GM21576 (cell line): Measurements from ENCODE around the gene RRP7A.
"Not testable (repeated sequence)": the region's sequence is repeated elsewhere in the genome, so short reads cannot be mapped to it uniquely, and the experiment has no call there.

Experiments used
- ATAC-seq: cut with Tn5 transposase; IDR thresholded peaks from one replicate; pipeline ENCODE4 v1.9.1; 2021; ENCODE audit warnings: mild to moderate bottlenecking, moderate library complexity; ENCODE audit not compliant: unreplicated experiment

The RRP7A gene, protein sequence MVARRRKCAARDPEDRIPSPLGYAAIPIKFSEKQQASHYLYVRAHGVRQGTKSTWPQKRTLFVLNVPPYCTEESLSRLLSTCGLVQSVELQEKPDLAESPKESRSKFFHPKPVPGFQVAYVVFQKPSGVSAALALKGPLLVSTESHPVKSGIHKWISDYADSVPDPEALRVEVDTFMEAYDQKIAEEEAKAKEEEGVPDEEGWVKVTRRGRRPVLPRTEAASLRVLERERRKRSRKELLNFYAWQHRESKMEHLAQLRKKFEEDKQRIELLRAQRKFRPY

DNA sequence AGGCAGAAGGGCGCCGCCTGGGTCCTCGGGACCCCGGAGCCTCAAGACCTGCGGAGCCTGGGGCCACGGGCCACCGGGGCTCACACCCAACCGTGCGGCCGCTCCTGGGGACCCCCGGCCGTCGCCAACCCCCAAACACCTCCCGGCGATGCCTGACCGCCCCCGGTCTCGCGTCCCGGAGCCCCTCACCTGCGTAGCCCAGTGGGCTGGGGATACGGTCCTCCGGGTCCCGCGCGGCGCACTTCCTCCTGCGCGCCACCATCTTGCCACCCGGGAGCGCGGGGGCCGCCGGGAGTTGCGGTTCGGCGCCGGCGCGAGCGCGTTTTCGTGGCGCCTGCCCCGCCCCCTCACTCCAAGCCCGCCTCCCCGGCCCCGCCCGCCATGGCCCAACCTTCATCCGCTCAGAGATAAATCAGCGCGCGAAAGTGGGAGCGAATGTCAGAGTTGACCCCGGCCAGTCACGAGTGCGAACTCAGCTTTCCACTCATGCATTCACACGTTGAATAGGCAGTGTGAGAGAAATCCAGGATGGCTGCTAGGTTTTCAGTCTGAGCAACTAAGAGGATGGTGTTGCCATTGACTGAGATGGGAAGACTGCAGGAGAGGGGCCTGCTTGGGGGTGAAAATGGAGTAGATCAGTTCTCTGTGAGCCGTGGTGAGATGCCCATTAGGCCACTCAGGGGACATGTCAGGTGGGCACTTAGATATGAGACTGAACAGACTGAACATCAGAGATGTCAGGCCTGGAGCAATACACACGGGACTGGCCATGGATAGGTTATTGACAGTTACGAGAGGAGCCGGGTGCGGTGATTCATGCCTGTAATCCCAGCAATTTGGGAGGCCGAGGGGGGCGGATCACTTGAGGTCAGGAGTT is at the start of gene RRP7A:
RRP7A (minus strand) TSS at position 272 of the 877 bp plus-strand sequence; CDS start at position 262, 10 bp downstream.
- peak; percentile 71 for ATAC-seq

DNA sequence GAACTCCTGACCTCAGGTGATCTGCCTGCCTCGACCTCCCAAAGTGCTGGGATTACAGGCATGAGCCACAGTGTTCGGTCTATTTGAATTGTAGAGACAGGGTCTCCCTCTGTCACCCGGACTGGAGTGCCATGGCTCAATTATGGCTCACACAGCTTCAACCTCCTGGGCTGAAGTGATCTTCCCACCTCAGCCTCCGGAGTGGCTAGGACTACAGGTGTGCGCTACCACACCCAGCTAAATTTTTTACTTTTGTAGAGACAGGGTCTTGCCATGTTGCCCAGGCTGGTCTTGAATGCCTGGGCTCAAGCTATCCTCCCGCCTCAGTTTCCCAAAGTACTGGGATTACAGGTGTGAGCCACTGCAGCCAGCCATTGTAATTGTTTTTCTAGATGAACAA is 48.4 kb upstream of the RRP7A start:
- ATAC-seq, result not testable (repeated sequence)

DNA sequence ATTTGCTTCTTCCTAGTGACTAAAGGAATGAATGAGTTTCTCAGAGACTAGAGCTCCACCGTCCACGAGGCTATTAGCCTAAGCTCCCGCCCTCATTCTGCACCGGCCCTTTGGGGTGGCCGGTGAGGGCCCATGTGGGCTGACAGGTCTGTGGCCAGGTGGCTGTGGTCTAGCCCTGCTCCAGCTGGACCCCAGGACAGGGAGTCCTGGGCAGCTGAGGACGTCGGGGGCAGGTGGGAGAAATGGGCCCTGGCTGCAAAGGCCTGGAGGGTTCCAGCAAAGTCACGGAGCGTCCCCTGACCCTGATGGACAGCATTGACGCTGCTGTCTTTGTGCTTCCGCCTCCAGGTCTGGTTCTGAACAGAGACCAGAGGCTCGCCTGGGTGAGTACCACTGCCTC is 46.4 kb upstream of the RRP7A start:
- ATAC-seq, result no peak

DNA sequence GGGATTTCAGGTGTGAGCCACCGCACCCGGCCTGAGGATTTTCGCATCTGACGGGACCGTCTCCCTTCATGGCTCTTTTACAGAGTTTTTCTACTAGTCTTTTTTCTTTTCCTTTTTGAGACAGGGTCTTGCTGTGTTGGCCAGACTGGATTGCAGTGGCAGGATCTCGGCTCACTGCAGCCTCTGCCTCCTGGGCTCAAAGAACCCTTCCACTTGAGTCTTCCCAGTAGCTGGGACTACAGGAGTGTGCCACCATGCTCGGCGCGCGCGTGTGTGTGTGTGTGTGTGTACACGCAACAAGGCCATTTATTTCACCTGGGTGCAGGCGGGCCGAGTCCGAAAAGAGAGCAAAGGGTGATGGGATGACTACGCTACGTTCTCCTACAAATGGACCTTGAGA is 45.1 kb upstream of the RRP7A start:
- ATAC-seq, result no peak

DNA sequence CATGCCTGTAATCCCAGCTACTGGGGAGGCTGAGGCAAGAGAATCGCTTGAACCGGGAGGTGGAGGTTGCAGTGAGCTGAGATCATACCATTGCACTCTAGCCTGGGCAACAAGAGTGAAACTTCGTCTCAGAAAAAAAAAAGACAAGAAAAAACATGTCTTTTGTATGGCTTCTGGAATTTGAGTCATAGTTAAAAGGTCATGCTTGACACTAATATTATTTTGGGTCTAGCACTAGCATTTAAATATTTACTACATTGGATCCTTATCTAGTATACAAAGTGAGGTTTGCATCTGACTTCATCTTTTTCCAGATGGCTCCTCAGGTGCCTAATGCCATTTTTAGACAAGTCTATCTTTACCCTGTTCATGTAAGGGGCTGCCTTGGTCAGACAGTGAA is 44.3 kb upstream of the RRP7A start:
- not testable (repeated sequence) for ATAC-seq

DNA sequence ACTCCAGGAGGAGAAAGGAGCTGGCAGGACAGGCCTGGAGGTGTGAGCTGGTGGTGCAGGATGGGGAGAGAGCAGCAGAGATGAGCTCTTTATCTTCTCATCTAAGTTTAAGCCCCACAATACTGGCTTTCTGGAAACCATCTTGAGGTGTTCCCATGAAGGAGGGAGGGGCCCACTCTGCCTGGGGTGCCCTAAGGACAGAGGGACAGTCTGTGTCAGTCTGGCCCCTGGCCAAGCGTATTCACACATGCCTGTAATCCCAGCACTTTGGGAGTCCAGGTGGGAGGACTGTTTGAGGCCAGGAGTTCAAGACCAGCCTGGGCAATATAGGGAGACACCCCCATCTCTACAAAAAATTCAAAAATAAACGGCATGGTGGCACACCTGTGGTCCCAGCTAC is 43.1 kb upstream of the RRP7A start:
- no peak for ATAC-seq

DNA sequence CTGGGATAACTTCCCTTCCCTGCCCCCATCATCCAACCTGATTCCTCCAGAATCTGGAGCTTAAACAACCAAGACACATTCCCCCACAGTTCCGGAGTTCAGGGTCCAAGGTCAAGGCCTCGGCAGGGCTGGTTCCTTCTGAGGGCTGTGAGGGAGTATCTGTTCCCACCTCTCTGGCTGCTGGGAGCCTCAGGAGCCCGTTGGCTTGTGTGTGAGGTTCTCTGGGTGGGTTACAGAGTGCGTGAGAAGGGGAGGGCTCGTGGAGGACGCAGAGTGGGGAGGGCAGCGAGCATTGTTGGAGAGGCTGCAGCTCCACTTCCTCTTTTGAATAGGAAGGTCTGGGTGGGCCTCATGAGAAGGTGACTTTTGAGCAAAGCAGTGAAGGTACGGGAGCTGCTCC is 42.7 kb upstream of the RRP7A start:
- no peak for ATAC-seq

DNA sequence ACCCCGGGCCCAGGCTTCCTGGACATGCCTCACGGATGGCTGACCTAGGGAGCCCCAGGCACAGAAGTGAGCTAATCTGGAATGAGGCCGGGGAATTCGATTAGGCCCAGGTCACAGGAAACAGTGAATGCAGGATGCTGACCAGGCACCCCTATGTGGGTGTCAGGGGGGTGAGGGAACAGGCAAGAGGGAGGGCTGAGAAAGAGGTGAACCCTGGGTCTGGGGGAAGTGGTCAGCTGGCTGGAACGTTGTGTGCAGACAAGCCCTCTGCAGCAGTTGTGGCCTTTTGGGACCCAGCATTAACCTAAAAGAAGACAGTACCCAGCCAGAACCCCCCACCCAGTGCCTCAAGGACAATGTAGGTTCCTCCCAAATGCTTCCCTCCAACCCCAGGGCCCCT is 42.3 kb upstream of the RRP7A start:
- no peak for ATAC-seq

DNA sequence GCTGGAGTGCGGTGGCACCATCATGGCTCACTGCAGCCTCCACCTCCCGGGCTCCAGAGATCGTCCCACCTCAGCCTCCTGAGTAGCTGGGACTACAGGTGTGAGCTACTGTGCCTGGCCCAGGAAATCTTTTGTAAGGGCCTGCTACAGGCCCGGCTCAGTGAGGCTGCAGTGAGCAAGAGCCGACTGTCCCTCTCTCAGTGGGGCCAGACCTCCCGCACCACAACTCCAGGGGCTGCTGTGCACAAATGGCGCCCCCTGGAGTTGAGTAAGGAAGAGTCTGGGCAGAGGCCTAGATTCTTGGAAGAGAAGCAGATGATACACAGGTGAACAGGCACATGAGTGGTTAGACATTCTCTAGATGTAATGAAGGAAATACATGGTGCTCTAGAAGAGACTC is 41.2 kb upstream of the RRP7A start:
- no peak for ATAC-seq

DNA sequence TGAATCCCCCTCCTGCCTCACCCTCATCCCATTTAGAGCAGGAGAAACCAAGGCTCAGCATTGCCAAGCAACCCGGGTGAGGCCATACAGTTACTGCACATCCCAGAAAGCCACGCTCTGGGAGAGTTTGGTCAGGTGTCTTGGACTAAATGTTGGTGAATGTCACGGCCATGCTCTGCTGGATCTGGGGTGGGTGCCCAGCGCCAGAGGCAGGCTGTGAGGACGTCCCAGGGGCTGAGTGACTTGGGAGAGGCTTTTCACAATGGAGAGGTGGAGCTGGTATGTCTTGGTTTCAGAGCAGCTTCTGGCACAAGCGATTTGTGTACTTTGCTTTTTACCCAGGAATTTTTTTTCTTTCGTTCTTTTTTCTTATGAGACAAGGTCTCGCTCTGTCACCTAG is 40.8 kb upstream of the RRP7A start:
- no peak for ATAC-seq

DNA sequence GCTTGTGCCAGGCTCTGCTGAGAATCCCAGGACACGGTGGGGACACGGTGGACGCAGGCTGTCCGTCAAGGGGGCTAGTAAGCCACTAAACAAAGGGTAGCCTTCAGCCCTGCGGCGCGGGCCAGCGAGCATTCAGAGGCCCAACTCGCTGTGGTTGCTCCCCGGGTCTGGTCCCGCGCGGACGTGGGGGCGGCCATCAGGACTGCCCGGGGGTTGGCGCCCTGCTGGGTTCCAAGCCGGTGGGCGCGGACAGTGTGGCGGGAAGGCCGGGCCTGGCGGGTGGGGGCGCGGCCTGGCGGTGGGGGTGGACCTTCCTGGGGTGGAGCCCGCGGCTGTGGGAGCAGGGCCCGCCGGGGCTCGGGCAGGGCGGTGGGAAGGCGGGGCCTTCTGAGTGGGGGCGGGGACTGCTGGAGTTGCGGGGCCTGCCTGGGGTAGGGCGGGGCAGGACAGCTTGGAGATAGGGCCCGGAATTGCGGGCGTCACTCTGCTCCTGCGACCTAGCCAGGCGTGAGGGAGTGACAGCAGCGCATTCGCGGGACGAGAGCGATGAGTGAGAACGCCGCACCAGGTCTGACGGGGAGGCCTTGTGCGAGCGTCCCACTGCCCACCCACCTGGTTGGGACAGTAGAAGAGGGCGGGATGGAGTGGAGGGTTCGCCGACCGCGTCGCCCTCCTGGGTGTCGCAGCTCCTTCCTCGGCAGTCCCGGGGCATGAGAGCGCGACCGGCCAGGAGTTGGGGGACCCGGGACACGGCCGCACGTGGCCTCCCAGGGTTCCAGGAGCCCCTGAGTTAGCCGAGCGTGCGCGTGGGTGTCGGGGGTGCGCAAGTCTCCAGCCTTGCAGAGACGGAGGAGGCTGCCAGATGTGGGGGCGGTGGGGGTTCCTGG is 34.1 kb upstream of the RRP7A start, which contains the start of gene SERHL2:
SERHL2 (plus strand) TSS at position 482 of the 887 bp plus-strand sequence; CDS start at position 547, 65 bp downstream.
- no peak for ATAC-seq

DNA sequence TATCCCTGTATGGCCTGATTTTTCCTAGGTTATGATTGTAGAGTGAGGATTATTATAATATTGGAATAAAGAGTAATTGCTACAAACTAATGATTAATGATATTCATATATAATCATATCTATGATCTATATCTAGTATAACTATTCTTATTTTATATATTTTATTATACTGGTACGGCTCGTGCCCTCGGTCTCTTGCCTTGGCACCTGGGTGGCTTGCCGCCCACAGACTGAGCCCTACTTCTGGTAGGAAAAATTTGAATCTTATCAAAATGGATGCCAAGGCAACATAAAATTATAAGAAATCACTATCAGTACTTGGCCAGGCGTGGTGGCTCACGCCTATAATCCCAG is 32.7 kb upstream of the RRP7A start:
- ATAC-seq, result not testable (repeated sequence)

DNA sequence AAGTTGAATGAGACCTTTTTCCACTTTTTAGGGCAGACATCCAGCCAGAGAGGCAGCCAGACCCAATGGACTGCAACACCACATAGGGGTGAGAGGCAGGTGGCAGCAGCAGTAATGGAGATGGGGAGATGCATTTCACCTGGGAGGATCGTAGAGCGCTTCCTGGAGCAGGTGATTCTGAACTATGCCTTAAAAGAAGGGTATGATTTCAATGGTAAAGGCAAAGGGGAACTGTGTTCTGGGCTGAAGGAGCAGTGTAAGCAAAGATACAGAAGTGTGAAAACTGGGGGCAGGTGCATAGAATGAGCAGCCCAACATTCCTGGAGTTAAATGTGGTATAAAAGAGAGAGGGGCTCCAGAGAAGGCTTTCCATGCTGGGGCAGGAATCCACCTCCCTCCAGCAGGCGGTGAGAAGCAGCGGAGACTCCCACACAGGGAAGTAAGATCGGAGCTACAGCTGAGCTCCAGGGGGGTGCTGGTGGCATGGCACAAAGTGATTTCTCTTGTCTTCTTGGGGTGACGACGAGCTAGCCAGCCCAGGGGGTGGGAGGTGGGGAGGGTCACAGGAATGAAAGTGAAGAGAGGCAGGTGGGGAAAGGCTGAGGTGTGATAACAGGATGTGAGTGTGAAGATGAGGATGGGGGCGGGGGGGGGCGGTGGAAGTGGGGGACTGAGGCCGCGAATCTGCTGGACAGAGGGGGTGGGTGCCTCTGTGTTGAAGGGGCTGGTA is 29.9 kb upstream of the RRP7A start:
- no peak for ATAC-seq

DNA sequence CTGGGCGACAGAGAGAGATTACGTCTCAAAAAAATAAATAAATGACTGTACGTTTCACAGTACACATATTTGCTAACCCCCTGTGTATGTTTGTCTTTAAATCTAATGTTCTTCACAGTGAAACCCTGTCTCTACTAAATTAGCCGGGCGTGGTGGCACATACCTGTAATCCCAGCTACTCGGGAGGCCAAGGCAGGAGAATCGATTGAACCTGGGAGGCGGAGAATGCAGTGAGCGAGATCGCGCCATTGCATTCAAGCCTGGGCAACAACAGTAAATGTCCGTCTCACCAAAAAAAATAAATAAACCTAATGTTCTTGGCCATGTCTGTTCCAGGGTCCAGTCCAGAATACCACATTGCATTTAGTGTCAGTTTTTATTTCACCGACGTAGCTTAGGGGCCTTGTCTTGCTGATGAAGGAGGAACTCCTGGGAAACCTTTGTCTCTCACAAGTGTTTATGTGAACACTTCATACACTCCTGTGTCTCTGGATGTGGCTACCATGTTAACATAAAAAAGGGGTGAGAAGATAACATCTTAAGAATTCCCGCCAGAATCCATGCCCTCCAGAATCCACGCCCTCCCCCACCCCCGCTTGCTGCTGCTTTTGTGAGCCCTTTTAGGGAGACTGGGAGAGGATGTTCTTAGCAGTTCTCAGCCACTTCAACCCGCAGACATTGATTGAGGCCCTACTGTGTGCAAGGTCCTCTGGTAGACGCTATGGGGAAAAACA is 29.2 kb upstream of the RRP7A start:
- ATAC-seq, result no peak

DNA sequence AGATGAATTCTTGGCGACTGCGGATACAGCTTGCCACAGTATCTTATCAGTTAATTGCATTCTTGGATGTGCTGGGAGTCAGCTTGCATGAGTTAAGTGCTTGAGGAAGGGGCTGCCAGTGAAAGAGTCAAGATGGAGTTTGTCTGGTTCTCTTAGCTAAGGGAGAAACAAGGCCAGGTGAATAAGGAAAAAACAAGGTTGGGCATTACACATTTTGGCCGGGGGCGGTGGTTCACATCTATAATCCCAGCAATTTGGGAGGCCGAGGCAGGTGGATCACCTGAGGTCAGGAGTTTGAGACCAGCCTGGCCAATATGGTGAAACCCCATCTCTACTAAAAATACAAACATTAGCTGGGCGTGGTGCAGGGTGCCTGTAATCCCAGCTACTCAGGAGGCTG is 28.5 kb upstream of the RRP7A start:
- not testable (repeated sequence) for ATAC-seq

DNA sequence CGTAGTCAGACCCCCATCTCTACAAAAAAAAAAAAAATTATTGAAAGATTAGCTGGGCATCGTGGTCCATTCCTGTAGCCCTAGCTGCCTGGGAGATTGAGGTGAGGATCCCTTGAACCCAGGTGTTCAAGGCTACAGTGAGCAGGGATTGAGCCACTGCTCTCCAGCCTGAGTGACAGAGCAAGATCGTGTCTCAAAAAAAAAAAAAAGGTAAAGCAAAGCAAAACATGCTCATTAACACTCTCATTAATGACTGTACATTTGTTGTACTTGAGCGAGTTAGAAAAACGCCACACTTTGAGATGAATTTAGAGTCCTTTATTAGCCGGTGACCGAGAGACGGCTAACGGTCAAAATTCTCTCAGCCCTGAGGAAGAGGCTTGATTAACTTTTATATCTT is 28.0 kb upstream of the RRP7A start:
- no peak for ATAC-seq

DNA sequence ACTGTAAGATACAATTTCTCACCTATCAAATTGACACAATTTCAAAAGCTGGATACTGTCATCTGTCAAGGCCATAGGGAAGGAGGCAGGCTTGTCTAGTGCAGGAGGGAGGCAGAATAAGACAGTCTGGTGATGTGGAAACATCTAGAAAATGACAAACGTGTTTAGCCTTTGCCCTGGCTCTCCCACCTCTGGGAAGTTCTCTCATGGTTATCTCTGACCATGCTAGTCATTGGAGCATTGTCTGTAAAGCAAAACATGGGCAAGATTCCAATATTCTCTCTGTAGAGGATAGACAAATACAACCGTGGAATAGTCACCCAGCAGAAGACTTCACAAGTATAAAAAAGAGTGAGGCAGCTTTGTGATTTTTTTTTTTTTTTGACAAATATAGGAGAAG is 25.1 kb upstream of the RRP7A start:
- ATAC-seq, result no peak

DNA sequence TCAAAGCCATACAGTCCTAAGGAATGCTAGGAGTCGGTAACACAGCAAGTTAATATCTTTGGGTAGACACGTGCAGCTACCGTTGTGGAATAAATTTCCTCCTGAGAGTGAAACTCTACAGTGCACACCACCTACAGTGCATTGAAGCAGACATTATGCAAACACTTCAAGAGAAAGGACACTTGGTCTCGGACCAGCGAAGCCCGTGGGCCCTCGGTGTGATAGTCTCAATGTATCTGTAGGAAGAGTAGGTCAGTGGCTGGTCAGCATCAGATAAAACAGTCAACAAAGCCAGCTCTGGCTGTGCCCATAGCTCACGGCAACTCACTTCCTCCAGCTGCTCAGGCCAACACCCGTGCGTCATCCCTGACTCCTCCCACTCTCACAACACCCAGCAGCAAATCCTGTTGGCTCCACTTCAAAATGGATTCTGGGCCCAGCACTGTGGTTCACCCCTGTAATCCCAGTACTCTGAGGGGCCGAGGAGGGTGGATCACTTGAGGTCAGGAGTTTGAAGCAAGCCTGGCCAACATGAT is 19.7 kb upstream of the RRP7A start:
- not testable (repeated sequence) for ATAC-seq

DNA sequence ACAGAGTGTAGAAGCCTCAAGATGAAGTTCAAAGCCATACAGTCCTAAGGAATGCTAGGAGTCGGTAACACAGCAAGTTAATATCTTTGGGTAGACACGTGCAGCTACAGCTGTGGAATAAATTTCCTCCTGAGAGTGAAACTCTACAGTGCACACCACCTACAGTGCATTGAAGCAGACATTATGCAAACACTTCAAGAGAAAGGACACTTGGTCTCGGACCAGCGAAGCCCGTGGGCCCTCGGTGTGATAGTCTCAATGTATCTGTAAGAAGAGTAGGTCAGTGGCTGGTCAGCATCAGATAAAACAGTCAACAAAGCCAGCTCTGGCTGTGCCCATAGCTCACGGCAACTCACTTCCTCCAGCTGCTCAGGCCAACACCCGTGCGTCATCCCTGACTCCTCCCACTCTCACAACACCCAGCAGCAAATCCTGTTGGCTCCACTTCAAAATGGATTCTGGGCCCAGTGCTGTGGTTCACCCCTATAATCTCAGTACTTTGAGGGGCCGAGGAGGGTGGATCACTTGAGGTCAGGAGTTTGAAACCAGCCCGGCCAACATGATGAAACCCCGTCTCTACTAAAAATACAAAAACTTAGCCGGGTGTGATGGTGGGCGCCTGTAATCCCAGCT is 17.7 kb upstream of the RRP7A start:
- peak; percentile 40 for ATAC-seq
